Left ventricle myocardium superior (tissue), 1 donor: Measurements from ENCODE around the gene FOXI1. TPM values are rescaled to one million over a fixed set of nuclear protein-coding genes. Genes with fewer than 3 reads are reported as not detected.

ENCODE experiments used
- ATAC-seq: fragments of 200-7000 bp; cut with Tn5 transposase; one replicate; pipeline ENCODE4 v1.9.1; 2020; ENCODE audit warnings: mild to moderate bottlenecking, moderate library complexity
- DNase-seq: peaks from one replicate; pipeline ENCODE4 v3.0.0-alpha.2; 2020
- intact Hi-C: fragments of 100-400 bp; cut with micrococcal nuclease; formaldehyde crosslinking; loops from one replicate; pipeline ENCODE4 v1.11.0; 2022
- total RNA-seq: library from RNA; stranded (reverse); fragmentation: NEBNext Ultra II Directional; extraction: Animal tissue kit (Norgen Biotek cat#: 25700); gene quantifications from one replicate; pipeline ENCODE4 v1.2.1, GENCODE V29; 2021
- donor health status: DM: no; HTN: yes; CAD: no; lungs with severe emphysema.

Gene FOXI1
- total RNA-seq, 1 donor from 2014 or later = not detected

DNA sequence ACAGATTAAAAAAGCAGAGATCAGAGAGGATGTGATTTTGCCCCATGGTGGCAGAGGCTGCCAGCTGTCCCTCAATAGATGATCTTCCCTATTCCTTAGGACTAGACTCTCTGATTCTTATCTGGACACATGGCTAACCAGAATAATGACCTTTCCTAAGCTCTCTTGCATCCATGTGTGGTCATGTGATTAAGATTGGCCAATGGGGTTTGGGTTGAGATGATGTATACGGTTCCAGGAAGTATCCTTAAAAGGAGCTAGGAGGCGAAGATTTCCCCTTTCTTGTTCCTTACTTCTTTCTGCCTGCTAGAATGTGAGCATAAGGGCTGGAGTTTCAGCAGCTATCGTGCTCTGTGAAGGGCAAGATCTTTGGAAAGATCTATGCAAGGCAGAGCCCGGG, 39.8 kb downstream of the FOXI1 start:
- DNase-seq (no peak), ATAC-seq (no peak)
- intact Hi-C loops = no loop called here

DNA sequence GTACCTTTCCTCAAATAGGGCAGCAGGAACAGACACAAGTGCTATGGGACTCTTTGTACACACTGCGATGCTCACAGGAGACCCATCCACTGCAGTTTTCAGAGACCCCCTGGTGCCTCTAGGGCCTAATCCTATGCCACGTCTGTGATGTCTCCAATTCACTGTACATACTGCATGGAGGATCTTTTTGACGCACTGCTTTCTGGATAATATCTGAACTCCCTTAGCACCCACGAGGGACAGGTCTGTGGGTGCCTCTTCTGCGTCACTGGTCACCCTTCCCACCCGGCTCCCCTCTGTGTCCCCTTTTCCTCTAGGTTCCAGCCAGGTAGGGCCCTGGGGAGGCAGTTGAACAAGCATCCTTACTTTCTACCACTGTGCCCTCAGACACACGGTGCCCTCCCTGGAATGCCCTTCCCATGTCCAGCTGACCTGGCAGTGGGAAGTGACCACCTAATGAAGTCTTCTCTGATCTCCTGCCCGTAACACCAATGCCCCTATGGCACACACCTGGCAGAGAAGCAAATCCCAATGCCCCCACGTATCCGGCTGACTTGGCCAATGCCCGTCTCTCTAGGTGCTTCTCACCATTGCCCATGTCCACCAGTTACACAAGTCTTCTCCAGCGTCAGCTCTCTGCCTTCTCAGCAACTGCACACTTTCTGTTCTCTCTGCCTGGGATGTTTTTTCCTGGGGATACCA, 41.5 kb downstream of the FOXI1 start:
- DNase-seq = no peak
- no peak for ATAC-seq
- intact Hi-C loops = no loop called here

DNA sequence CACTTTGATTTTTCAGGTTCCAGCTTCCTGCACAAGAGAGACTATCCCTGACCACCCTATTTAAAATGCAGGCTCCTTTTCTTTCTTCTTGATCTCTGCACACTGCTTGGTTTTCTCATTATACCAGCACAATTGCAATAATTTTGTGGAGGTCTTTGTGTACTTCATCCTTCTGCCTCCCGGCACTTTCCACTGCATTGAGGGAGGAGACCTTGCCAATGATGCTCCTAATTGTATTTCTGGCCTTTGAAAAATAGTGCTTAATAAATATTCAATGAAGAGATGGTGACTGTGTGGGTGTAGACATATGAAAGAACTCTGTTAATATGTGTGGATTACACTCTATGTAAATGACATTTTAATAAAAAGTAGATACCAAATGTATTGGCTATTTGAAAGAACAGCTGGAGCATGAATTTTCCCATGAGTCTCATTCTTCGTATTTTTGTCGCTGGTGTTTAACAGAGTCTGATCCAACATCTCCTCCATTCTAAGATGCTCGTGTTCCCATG, 42.1 kb downstream of the FOXI1 start:
- ATAC-seq (no peak), DNase-seq (no peak)
- intact Hi-C loops = no loop called here

DNA sequence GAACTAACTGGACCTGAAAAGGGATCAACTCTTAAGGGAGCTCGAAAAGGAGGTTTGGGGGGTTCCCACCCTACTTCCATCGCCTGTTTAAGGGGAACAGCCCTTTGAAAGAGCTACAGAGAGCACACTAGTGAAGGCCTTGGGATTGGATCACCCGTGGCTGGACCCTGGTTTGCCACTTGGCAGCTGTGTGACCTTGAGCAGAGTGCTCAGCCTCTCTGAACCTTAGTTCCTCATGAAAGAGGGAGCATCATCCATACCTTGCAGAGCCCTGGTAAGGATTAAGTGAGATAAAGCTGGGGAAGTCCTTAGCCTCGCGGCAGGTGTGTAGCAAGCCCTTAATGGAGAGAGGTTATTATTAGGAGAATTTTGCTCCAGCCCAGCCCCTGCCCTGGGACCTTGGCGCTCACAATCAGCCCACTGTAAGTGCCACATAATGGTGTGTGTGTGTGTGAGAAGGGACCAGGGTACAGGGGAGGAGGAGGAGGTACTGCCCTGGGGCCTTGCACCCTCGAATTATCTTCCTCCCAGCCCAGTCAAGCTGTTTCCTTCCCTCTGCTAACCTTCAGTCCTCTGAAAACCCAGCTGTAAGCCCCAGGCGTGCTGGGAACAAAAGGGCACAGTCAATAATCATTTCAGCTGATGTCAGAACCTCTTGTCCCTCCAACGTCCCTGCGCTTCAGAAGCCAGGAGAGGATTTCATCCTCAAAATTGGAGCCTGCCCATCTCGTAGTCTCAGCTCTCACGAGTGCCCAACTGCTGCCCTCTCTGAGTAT, 42.9 kb downstream of the FOXI1 start:
- ATAC-seq (no peak), DNase-seq (no peak)
- intact Hi-C loops = no loop called here

DNA sequence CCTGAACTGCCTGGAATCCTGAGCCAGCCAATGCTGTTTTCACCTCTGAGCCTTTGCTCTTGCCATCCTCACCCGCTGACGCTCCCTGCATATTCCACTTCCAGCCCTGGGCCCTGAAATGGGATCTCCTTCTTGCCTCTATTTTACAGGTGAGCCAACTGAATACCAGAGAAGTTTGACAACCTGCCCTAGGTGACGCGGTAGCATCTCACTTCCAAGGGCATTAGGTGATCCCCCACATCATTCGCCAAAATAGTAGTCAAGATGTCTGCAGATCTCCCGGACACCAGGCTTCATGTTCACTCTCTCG, 43.5 kb downstream of the FOXI1 start:
- intact Hi-C loops = no loop called here
- DNase-seq = no peak
- no peak for ATAC-seq

GRCh38 chr5:170150713-170151096, 45.0 kb downstream of the FOXI1 start:
- intact Hi-C loops = no loop called here
- ATAC-seq = no peak
- no peak for DNase-seq

- DNase-seq (peak; percentile 72), ATAC-seq (peak; percentile 92)
- intact Hi-C loops = no loop called here
Measured at GRCh38 chr5:170151097-170151831, 45.6 kb downstream of the FOXI1 start.

DNA sequence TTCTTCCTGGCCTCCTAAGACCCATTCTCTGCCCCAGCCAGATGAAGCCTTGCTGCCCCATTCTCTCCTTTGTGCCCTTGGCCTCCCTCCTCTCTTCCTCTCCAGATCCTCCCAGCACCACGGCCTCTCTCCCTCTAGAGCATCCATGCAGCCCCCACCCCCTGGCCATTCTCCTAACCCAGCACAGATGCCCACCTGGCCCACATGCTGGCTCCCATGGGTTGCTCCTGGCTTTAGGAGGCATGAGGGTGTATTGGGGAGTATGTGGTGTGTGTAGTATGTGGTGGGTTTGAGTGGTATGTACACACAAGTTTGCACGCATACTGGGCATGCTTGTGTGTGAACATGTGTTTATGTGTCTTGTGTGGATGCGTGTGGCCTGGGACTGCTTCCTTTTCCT, 47.1 kb downstream of the FOXI1 start:
- intact Hi-C loops = no loop called here
- DNase-seq (no peak), ATAC-seq (no peak)

DNA sequence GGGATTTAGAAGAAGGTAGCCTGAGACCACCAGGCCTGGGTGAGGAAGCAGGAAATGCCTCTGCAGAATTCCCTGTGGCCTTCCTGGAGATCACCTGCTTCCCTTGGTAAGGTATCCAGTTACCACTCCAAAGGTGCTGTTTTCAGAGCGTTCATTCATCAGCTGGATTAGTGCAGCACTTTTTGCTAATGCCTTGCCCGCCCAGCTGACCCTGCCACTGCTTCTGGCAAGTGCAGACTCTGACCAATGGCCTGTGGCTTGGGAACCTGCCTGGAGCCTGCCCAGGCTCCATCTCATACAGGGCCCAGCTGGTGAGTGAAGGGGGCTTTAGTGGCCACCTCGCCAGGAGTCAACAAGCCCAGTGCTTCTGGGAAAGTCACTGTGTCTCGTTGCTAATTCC, 48.6 kb downstream of the FOXI1 start:
- no peak for ATAC-seq
- no peak for DNase-seq
- intact Hi-C loops = no loop called here

- ATAC-seq (no peak), DNase-seq (no peak)
- intact Hi-C loops = no loop called here
Measured at GRCh38 chr5:170154744-170155143, 49.0 kb downstream of the FOXI1 start.

GRCh38 chr5:170155771-170156170, 50.1 kb downstream of the FOXI1 start:
- ATAC-seq (no peak), DNase-seq (no peak)
- intact Hi-C loops = no loop called here

DNA sequence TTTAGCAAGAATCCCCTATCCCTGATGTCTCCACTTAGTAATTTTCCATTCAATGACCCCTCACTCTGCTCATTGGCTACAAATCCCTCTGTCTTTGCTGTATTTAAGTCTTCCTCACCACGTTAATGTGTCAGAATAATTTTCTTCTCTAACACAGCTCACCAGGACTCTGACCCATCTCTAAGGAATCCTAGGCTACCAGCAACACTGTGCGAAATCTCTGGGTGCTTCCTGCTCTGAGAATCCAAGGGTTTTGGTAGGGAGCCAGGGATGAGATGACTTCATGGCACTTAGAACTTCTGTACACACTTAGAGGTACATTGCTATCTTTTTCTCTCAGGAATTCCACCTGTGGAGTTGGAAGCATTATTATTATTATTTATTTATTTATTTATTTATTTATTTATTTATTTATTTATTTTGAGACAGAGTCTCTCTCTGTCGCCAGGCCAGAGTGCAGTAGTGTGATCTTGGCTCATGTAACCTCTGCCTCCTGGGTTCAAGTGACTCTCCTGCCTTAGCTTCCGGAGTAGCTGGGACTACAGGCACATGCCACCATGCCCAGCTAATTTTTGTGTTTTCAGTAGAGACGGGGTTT, 53.5 kb downstream of the FOXI1 start:
- intact Hi-C loops = no loop called here
- ATAC-seq (no peak), DNase-seq (no peak)

Other genes starting within 250 kb of the FOXI1 start
- 0.50 TPM for gene INSYN2B, start 125.4 kb upstream of the FOXI1 start, total RNA-seq
- not detected for gene C5orf58, start 127.1 kb downstream of the FOXI1 start, total RNA-seq
- gene LCP2, start 191.9 kb downstream of the FOXI1 start, total RNA-seq = 7.1 TPM